GM12878 (cell line): Measurements from ENCODE around the gene FAM219A. TPM values are rescaled to one million over a fixed set of nuclear protein-coding genes. Genes with fewer than 3 reads are reported as not detected.

Experiments used
- ATAC-seq: fragments of 200-7000 bp; cut with Tn5 transposase; 3 replicates; pipeline ENCODE4 v1.9.1; 2020; ENCODE audit warnings: mild to moderate bottlenecking, moderate library complexity
- BruUV-seq: library from RNA; stranded (reverse); fragments of 400-500 nt; replicated peaks from 2 replicates; lab custom pipeline; 2021; lab: Mats Ljungman, UMichigan
- CTCF ChIA-PET: fragments of 300-600 bp; sonication (Branson Sonifier 250); formaldehyde crosslinking; extraction: SDS; loops from one replicate; lab custom pipeline; 2021; ENCODE audit warnings: inconsistent platforms; lab: Yijun Ruan, JAX
- POLR2A ChIA-PET: fragments of 350-600 bp; formaldehyde crosslinking; extraction: SDS; loops from one replicate; lab custom pipeline; 2021; ENCODE audit warnings: inconsistent platforms; lab: Charles Lee
- RAD21 ChIA-PET: fragments of 300-600 bp; sonication (Branson Sonifier 250); formaldehyde crosslinking; loops from one replicate; lab custom pipeline; 2023; ENCODE audit warnings: antibody characterized with exemption; ENCODE audit not compliant: unreplicated experiment; lab: Charles Lee
- SMC1A ChIA-PET: fragments of 300-600 bp; sonication (Branson Sonifier 250); formaldehyde crosslinking; loops from one replicate; lab custom pipeline; 2023; ENCODE audit not compliant: unreplicated experiment, uncharacterized antibody; lab: Charles Lee
- DNase-seq: peaks from one replicate; pipeline ENCODE4 v3.0.0-alpha.2; 2011; ENCODE audit warnings: low read depth, low spot score
- FAIRE-seq: peaks from 3 replicates; lab custom pipeline; 2011; peaks lifted over from hg19 to GRCh38; lab: Jason Lieb, UNC
- H2AFZ ChIP-seq: 2 replicates; pipeline ENCODE4 v1.6.0; 2011; ENCODE audit warnings: low read depth, low read length, control low read depth; ENCODE audit not compliant: control insufficient read depth
- H3K27ac ChIP-seq: 2 replicates; pipeline ENCODE4 v1.5.1; 2011; ENCODE audit warnings: control low read depth; ENCODE audit not compliant: control insufficient read depth, insufficient read depth
- H3K27me3 ChIP-seq, 2 experiments: replicated peaks in 1 of 2; 2 replicates each; pipeline versions ENCODE4 v1.6.0 to v1.6.1; 2011; ENCODE audit warnings: low read length in 1 of 2; ENCODE audit not compliant: control insufficient read depth in 2 of 2, insufficient read depth in 2 of 2
- H3K36me3 ChIP-seq, 2 experiments: 2 replicates each; pipeline ENCODE4 v1.5.1; 2011; ENCODE audit warnings: low read length in 1 of 2; ENCODE audit not compliant: control insufficient read depth in 2 of 2, insufficient read depth in 2 of 2
- H3K4me1 ChIP-seq: 2 replicates; pipeline ENCODE4 v1.6.1; 2011; ENCODE audit warnings: mild to moderate bottlenecking, low read length, moderate library complexity, mixed read lengths; ENCODE audit not compliant: control insufficient read depth, insufficient read depth
- H3K4me2 ChIP-seq: 2 replicates; pipeline ENCODE4 v1.6.0; 2011; ENCODE audit warnings: control low read depth; ENCODE audit not compliant: control insufficient read depth, insufficient read depth
- H3K4me3 ChIP-seq: fragments of 200-600 bp; sonication (generic); 2 replicates; pipeline ENCODE4 v1.5.1; 2016
- H3K79me2 ChIP-seq: 2 replicates; pipeline ENCODE4 v1.6.0; 2011; ENCODE audit warnings: low read length; ENCODE audit not compliant: control insufficient read depth, insufficient read depth
- H3K9ac ChIP-seq: 2 replicates; pipeline ENCODE4 v1.8.0; 2011; ENCODE audit warnings: low read length, control low read depth, mixed read lengths; ENCODE audit not compliant: control insufficient read depth, insufficient read depth
- H3K9me3 ChIP-seq: replicated peaks from 3 replicates; pipeline ENCODE4 v1.5.1; 2011; ENCODE audit warnings: mild to moderate bottlenecking, low read length; ENCODE audit not compliant: control insufficient read depth, insufficient read depth
- H4K20me1 ChIP-seq: 2 replicates; pipeline ENCODE4 v1.6.0; 2011; ENCODE audit not compliant: control insufficient read depth, insufficient read depth
- ASH2L ChIP-seq: fragments of 300-600, 200-600 bp; sonication (generic); IDR thresholded peaks from 2 replicates; pipeline ENCODE4 v1.6.1; 2017; ENCODE audit warnings: low read depth, mild to moderate bottlenecking, borderline replicate concordance
- CREM ChIP-seq: IDR thresholded peaks from 2 replicates; pipeline ENCODE4 v1.6.1; 2014; ENCODE audit warnings: antibody characterized with exemption, low read depth
- MEF2A ChIP-seq: IDR thresholded peaks from 2 replicates; pipeline ENCODE4 v1.6.1; 2011; ENCODE audit warnings: low read depth, mild to moderate bottlenecking, low read length, moderate library complexity; ENCODE audit not compliant: insufficient read depth
- NR2C1 ChIP-seq: fragments of 450-650 bp; IDR thresholded peaks from 2 replicates; pipeline ENCODE4 v1.6.1; 2017; ENCODE audit warnings: antibody characterized with exemption, mild to moderate bottlenecking, moderate library complexity
- ZZZ3 ChIP-seq: IDR thresholded peaks from 2 replicates; pipeline ENCODE4 v1.6.1; 2011; ENCODE audit warnings: low read depth; ENCODE audit not compliant: control insufficient read depth, insufficient read length
- WGBS: methylation state at CpG from one replicate; pipeline ENCODE4 v1.1.6; 2016; ENCODE audit warnings: low lambda C conversion rate; ENCODE audit not compliant: insufficient replicate concordance, insufficient coverage; ENCODE audit errors: missing lambda C conversion rate; 5-methylcytosine and 5-hydroxymethylcytosine counted together
- in situ Hi-C: fragments of 300-500 bp; cut with MboI; formaldehyde crosslinking; loops from 9 replicates; pipeline ENCODE4 v1.14.3; 2018; ENCODE audit warnings: mixed read lengths
- intact Hi-C: fragments of 100-400 bp; cut with micrococcal nuclease; formaldehyde crosslinking; loops from one replicate; pipeline ENCODE4 v1.14.2; 2022; ENCODE audit not compliant: unreplicated experiment
- polyA plus RNA-seq, 11 experiments: library from polyadenylated mRNA; depleted of rRNA in 4 of 11; unstranded in 6 of 11; stranded (reverse) in 5 of 11; fragments of >200 nt; fragmentation: Nextera tagmentation in 4 of 11; fragmentation: Illumina TruSeq in 1 of 11; extraction: Ambion mirVana in 4 of 11; extraction: Trizol in 1 of 11; gene quantifications; 1 replicate in 1 of 11; 2 replicates in 10 of 11; pipeline versions ENCODE4 v1.2.1 to v1.2.3, GENCODE V29; 2011 to 2016; ENCODE audit warnings: inconsistent platforms in 2 of 11, missing spikeins in 2 of 11, low read depth in 1 of 11
- total RNA-seq, 4 experiments: library from RNA; depleted of rRNA in 3 of 4; stranded (reverse); fragments of >200 nt in 3 of 4; fragmentation: Illumina TruSeq in 1 of 4; extraction: Trizol in 1 of 4; gene quantifications; 2 replicates each; pipeline versions ENCODE4 v1.2.1 to v1.2.3, GENCODE V29; 2013 to 2021
- TF ChIP-seq, protein P1 (sequence below): fragments of 450-650 bp; IDR thresholded peaks from 2 replicates; pipeline ENCODE4 v1.6.1; 2017; ENCODE audit warnings: borderline replicate concordance
- TF ChIP-seq, protein P2 (sequence below): fragments of 450-650 bp; conservative IDR thresholded peaks from 2 replicates; pipeline ENCODE4 v1.6.1; 2017; ENCODE audit warnings: mild to moderate bottlenecking, moderate library complexity

Gene FAM219A
- total and polyA plus RNA-seq, 10 of the 15 experiments (the other 5 are each of a cell fraction or from before 2014, with no cell fraction given), result 0.11 to 2.0 (median 0.71) TPM

DNA sequence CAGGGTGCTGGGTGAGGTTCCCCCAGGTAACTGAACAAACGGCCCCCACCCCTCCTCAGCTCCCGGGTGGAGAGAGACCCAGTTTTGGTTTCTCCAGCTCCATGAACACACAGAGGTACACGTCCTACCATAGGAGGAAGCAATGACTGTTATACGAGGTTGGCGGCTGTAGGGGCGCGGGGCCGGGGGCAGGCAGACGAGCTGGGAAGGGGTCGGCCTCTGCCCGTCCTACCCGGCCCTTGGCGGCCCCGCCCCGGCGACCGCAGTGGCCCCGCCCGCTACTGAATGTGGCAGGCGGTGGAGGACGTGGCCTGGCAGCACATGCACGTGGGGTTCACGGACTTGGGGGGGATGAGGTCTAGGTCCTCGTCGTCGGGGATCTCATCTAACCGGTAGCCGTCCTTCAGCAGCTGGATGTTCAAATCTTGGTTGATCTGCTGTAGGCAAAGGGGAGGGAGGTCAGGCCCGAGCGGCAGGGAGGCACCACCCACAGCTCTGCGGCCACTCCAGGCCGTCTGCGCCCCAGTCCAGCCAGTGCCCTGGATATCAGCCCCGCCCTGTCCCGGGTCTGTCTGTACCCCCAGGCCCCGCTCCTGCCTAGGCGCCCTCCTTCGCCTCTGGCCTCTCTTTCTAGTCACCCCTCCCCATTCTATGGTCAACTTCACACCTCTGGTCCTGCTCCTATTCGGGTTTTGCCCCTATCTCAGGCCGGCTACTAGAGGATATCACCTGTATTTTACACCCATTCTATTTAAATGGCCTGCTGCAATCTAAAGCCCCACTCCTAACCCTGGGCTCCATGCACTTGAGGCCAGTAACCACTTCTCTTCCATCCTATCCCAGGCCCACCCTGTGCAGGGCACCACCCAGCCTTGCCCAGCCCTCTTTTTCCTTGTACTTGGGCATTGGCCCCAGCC is 57.4 kb downstream of the FAM219A start (continued):
- TF ChIP-seq, protein P1, sequence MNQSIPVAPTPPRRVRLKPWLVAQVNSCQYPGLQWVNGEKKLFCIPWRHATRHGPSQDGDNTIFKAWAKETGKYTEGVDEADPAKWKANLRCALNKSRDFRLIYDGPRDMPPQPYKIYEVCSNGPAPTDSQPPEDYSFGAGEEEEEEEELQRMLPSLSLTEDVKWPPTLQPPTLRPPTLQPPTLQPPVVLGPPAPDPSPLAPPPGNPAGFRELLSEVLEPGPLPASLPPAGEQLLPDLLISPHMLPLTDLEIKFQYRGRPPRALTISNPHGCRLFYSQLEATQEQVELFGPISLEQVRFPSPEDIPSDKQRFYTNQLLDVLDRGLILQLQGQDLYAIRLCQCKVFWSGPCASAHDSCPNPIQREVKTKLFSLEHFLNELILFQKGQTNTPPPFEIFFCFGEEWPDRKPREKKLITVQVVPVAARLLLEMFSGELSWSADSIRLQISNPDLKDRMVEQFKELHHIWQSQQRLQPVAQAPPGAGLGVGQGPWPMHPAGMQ, result no peak
- TF ChIP-seq NR2C1, result no peak
- TF ChIP-seq ASH2L, result no peak
- TF ChIP-seq, protein P2, sequence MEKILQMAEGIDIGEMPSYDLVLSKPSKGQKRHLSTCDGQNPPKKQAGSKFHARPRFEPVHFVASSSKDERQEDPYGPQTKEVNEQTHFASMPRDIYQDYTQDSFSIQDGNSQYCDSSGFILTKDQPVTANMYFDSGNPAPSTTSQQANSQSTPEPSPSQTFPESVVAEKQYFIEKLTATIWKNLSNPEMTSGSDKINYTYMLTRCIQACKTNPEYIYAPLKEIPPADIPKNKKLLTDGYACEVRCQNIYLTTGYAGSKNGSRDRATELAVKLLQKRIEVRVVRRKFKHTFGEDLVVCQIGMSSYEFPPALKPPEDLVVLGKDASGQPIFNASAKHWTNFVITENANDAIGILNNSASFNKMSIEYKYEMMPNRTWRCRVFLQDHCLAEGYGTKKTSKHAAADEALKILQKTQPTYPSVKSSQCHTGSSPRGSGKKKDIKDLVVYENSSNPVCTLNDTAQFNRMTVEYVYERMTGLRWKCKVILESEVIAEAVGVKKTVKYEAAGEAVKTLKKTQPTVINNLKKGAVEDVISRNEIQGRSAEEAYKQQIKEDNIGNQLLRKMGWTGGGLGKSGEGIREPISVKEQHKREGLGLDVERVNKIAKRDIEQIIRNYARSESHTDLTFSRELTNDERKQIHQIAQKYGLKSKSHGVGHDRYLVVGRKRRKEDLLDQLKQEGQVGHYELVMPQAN, result no peak
- TF ChIP-seq CREM, result no peak
- no peak for TF ChIP-seq MEF2A

- FAIRE-seq, result no peak
- POLR2A ChIA-PET, result no interaction called here
- no peaks in the 10 kb centered on the region for H3K36me3 ChIP-seq
- no peaks in the 10 kb centered on the region; the same call in 1 of the 2 replicates for H4K20me1 ChIP-seq
- no peak overlapping the region for H3K4me3 ChIP-seq
- TF ChIP-seq ZZZ3, result no peak
- TF ChIP-seq, all 136 proteins: peak for 0
- ChIA-PET RAD21 (no interaction called here), CTCF (interaction anchor here (0.7 kb wide), 1 partner anchor 36 kb away, joined by 3 read pairs; no protein-coding TSS in a partner anchor), SMC1A (no interaction called here)
- Histone ChIP-seq H3K27ac (no peak overlapping the region), H3K9me3 (no peaks in the 10 kb centered on the region), H3K9ac (no peak overlapping the region), H3K4me1 (no peaks in the 10 kb centered on the region), H3K27me3 (peaks cover 0 to 2% of the 10 kb centered on the region in 2 experiments; a peak in 2 of 4 replicates), H2AFZ (no peak overlapping the region), H3K79me2 (no peaks in the 10 kb centered on the region), H3K4me2 (no peak overlapping the region)
- in situ Hi-C loops (no loop called here), intact Hi-C loops (no loop called here)
- 52% methylated on average over 12 of the region's 12 CpGs for WGBS
- no peak for DNase-seq
- no TSS peak for BruUV-seq
- no peak for ATAC-seq
Observed at GRCh38 chr9:34400275-34400674, 58.1 kb downstream of the FAM219A start.
